Measurements from ENCODE around the gene APBA3. TPM values are rescaled to one million over a fixed set of nuclear protein-coding genes. Genes with fewer than 3 reads are reported as not detected.
A peak's percentile ranks its signal among the peaks of the same experiment; 100 is the strongest.
"Not testable (repeated sequence)": the region's sequence is repeated elsewhere in the genome, so short reads cannot be mapped to it uniquely, and the experiment has no call there.

The APBA3 gene
- total RNA-seq, 1 donor from 2014 or later = 50.0 TPM

GRCh38 chr19:3762501-3763459 lies 1.3 kb upstream of the APBA3 start, which contains the start of gene MRPL54:
Gene MRPL54 (plus strand): TSS chr19:3762682. CDS start chr19:3762701, 19 bp downstream.
- intact Hi-C loops (cut with micrococcal nuclease) = loop anchor here (2.0 to 10.0 kb wide), 4 partner anchors 50 to 575 kb away; partner anchors contain the start of genes ANKRD24, EEF2, NCLN and SIRT6
- Mint-ChIP-seq H3K4me1 (ENCODE audit: low read depth) (peaks cover 16% of the 10 kb centered on the region), H3K9me3 (no peaks in the 10 kb centered on the region), H3K27me3 (ENCODE audit: low read depth) (no peaks in the 10 kb centered on the region), H3K4me3 (ENCODE audit: low read depth) (peak within 1 kb of the TSS; percentile 100), H3K27ac (peak within 1 kb of the TSS; percentile 99), H3K36me3 (ENCODE audit: low read depth) (peaks cover 31% of the 10 kb centered on the region)
- DNase-seq (ENCODE audit: low spot score) = peak; percentile 100

DNA sequence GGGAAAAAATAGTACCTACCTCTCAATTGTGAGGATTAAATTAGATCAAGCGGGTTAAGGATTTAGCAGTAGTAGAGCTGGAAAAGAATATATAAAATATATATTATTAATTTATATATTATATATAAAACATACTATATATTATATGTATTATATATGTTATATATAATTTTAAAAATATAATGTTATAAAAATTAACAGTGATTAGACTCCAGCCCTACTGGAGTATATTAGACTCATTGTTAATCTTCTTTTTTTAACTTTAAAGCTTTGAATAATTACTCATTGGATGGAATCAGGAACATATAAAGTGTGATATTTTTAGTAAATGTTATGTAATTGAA lies 610 bp upstream of the APBA3 start:
- Mint-ChIP-seq H3K9me3 (no peaks in the 10 kb centered on the region), H3K4me3 (ENCODE audit: low read depth) (peak overlapping the region; percentile 100), H3K27me3 (ENCODE audit: low read depth) (no peaks in the 10 kb centered on the region), H3K4me1 (ENCODE audit: low read depth) (peaks cover 16% of the 10 kb centered on the region), H3K27ac (peak overlapping the region; percentile 99), H3K36me3 (ENCODE audit: low read depth) (peaks cover 31% of the 10 kb centered on the region)
- intact Hi-C loops (cut with micrococcal nuclease) = loop anchor here (2.0 to 10.0 kb wide), 4 partner anchors 51 to 575 kb away; partner anchors contain the start of genes ANKRD24, EEF2, NCLN and SIRT6
- no peak for DNase-seq (ENCODE audit: low spot score)

DNA sequence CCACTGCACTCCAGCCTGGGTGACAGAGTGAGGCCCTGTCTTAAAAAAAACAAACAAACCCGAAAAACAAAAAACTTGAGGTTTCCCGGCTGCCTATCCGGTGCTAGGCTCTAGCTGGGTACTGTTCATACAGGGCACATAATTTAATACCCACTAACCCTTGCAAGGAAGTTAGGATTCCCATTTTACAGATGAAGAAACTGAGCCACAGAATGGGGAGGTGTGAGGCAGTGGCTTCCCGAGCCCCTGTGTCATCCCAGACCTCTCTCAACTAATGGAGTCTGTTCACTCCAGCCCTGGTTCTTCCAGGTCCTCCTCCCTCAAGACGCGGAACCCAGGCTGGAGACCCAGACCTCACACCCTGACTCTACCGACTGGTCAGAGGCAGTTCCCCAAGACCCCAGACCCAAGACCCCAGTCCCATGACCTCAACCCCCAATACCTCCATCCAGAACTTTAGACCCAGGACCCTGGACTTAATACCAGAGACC lies 576 bp downstream of the APBA3 start:
- no peaks in the 10 kb centered on the region for H3K9me3 Mint-ChIP-seq
- H3K27ac Mint-ChIP-seq = peak overlapping the region; percentile 95
- H3K4me3 Mint-ChIP-seq (ENCODE audit: low read depth) = peak overlapping the region; percentile 100
- peaks cover 28% of the 10 kb centered on the region for H3K36me3 Mint-ChIP-seq (ENCODE audit: low read depth)
- no peak for DNase-seq (ENCODE audit: low spot score)
- intact Hi-C loops (cut with micrococcal nuclease) = loop anchor here (5.0 to 10.0 kb wide), 3 partner anchors 224 to 574 kb away; partner anchors contain the start of genes ANKRD24, EEF2, NCLN and SIRT6
- H3K27me3 Mint-ChIP-seq (ENCODE audit: low read depth) = no peaks in the 10 kb centered on the region
- peaks cover 14% of the 10 kb centered on the region for H3K4me1 Mint-ChIP-seq (ENCODE audit: low read depth)

DNA sequence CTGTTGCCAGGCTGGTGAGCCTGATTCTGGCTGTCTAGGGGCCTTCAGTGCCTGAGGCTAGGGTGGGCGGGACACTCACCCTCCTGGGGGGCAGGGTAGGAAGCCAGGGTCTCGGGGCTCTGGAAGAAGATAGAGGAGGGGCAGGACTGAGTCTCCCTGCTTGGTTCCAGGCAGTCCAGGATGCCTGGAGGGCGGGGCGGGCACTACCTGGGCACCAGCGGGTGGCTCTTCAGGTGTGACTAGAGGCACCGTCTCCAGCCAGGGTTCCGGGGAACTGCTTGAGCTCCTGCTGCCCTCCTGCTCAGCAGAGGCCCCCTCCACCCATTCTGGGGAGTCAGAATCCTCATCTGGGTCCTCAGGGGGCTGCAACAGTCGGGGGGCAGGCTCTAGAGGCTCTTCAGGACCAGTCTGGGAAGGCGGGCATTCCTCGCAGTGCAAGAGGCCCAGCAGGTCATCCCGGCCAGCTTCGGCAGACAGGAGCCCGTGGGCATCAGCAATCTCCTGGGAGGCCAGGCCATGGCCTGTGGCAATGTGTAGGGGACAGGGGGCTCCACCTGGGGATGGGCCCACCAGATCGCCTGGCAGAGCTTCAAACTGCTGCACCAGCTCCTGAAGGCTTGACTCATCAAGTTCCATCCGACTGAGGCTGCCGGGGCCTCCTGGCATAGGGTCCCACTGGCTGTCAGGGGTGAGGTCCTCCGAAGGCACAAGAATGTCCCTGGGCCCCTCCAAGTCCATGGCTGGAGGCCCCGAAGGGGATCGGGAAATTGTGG lies 1.8 kb downstream of the APBA3 start:
- Mint-ChIP-seq H3K4me1 (ENCODE audit: low read depth) (peaks cover 19% of the 10 kb centered on the region), H3K9me3 (no peaks in the 10 kb centered on the region)
- no peak for DNase-seq (ENCODE audit: low spot score)

DNA sequence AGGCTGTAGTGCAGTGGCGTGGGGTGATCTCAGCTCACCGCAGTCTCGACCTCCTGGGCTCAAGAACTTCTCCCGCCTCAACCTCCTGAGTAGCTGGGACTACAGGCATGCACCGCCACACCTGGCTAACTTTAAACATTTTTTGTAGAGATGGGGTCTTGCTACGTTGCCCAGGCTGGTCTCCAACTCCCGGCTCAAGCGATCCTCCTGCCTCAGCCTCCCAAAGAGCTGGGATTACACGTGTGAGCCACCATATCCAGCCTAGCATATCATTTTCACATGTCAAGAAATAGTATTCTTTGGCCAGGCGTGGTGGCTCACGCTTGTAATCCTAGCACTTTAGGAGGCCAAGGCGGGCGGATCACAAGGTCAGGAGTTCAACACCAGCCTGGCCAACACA lies 3.2 kb downstream of the APBA3 start:
- H3K4me3 Mint-ChIP-seq (ENCODE audit: low read depth); DNase-seq (ENCODE audit: low spot score); H3K27ac Mint-ChIP-seq; H3K9me3 Mint-ChIP-seq; H3K27me3 Mint-ChIP-seq (ENCODE audit: low read depth); intact Hi-C loops (cut with micrococcal nuclease): not testable (repeated sequence)
- Mint-ChIP-seq H3K36me3 (ENCODE audit: low read depth) (peaks cover 42% of the 10 kb centered on the region), H3K4me1 (ENCODE audit: low read depth) (peaks cover 18% of the 10 kb centered on the region)

More for the DNA sequence above, 1.8 kb downstream of the APBA3 start:
- H3K36me3 Mint-ChIP-seq (ENCODE audit: low read depth) = peaks cover 36% of the 10 kb centered on the region
- intact Hi-C loops (cut with micrococcal nuclease) = loop anchor here (5.0 to 10.0 kb wide), 3 partner anchors 225 to 572 kb away; partner anchors contain the start of genes ANKRD24, EEF2, NCLN and SIRT6
- H3K27me3 Mint-ChIP-seq (ENCODE audit: low read depth) = no peaks in the 10 kb centered on the region
- no peak overlapping the region for H3K27ac Mint-ChIP-seq
- H3K4me3 Mint-ChIP-seq (ENCODE audit: low read depth) = peak overlapping the region; percentile 100

- H3K4me3 Mint-ChIP-seq (ENCODE audit: low read depth); H3K9me3 Mint-ChIP-seq; intact Hi-C loops (cut with micrococcal nuclease); H3K27ac Mint-ChIP-seq; DNase-seq (ENCODE audit: low spot score); H3K27me3 Mint-ChIP-seq (ENCODE audit: low read depth): not testable (repeated sequence)
- Mint-ChIP-seq H3K36me3 (ENCODE audit: low read depth) (peaks cover 39% of the 10 kb centered on the region), H3K4me1 (ENCODE audit: low read depth) (peaks cover 12% of the 10 kb centered on the region)
Observed at GRCh38 chr19:3757705-3758104, 3.8 kb downstream of the APBA3 start.

- no peaks in the 10 kb centered on the region for H3K9me3 Mint-ChIP-seq
- peaks cover 48% of the 10 kb centered on the region for H3K36me3 Mint-ChIP-seq (ENCODE audit: low read depth)
- no peaks in the 10 kb centered on the region for H3K27me3 Mint-ChIP-seq (ENCODE audit: low read depth)
- H3K4me1 Mint-ChIP-seq (ENCODE audit: low read depth) = peaks cover 7% of the 10 kb centered on the region
- H3K4me3 Mint-ChIP-seq (ENCODE audit: low read depth) = no peak overlapping the region
- no peak overlapping the region for H3K27ac Mint-ChIP-seq
- intact Hi-C loops (cut with micrococcal nuclease) = no loop called here
- no peak for DNase-seq (ENCODE audit: low spot score)
Observed at GRCh38 chr19:3753631-3754410, 7.7 kb downstream of the APBA3 start.

DNA sequence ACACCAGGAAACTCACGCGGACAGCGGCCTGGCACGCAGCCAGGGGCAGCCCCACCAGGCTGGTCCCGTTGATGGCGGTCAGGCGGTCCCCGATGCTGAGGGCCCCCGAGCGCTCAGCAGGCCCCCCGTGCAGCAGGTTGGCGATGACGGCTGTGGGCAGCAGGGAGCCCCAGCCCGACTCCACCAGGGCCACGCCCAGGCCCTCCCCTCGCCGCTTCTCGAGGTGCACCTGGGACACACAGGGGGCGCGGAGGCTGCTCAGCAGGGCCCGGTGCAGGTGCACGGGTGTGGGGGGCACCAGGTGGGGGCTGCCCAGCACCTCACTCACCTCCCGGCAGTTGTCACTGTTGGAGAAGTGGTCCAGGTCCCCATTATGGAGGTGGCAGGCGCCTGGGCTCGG lies 9.0 kb downstream of the APBA3 start:
- Mint-ChIP-seq H3K9me3 (no peaks in the 10 kb centered on the region), H3K36me3 (ENCODE audit: low read depth) (peaks cover 48% of the 10 kb centered on the region)

GRCh38 chr19:3751236-3751635 lies 10.3 kb downstream of the APBA3 start:
- no peak for DNase-seq (ENCODE audit: low spot score)
- peaks cover 45% of the 10 kb centered on the region for H3K36me3 Mint-ChIP-seq (ENCODE audit: low read depth)
- intact Hi-C loops (cut with micrococcal nuclease) = no loop called here
- H3K27me3 Mint-ChIP-seq (ENCODE audit: low read depth) = no peaks in the 10 kb centered on the region
- no peak overlapping the region for H3K27ac Mint-ChIP-seq
- H3K4me1 Mint-ChIP-seq (ENCODE audit: low read depth) = peaks cover 5% of the 10 kb centered on the region
- no peak overlapping the region for H3K4me3 Mint-ChIP-seq (ENCODE audit: low read depth)
- no peaks in the 10 kb centered on the region for H3K9me3 Mint-ChIP-seq

More for the DNA sequence above, 9.0 kb downstream of the APBA3 start:
- H3K4me3 Mint-ChIP-seq (ENCODE audit: low read depth) = no peak overlapping the region
- no peak overlapping the region for H3K27ac Mint-ChIP-seq
- H3K27me3 Mint-ChIP-seq (ENCODE audit: low read depth) = no peaks in the 10 kb centered on the region
- intact Hi-C loops (cut with micrococcal nuclease) = no loop called here
- peaks cover 7% of the 10 kb centered on the region for H3K4me1 Mint-ChIP-seq (ENCODE audit: low read depth)
- no peak for DNase-seq (ENCODE audit: low spot score)

GRCh38 chr19:3750211-3750610 lies 11.3 kb downstream of the APBA3 start:
- H3K9me3 Mint-ChIP-seq = no peaks in the 10 kb centered on the region
- no peaks in the 10 kb centered on the region for H3K27me3 Mint-ChIP-seq (ENCODE audit: low read depth)

DNA sequence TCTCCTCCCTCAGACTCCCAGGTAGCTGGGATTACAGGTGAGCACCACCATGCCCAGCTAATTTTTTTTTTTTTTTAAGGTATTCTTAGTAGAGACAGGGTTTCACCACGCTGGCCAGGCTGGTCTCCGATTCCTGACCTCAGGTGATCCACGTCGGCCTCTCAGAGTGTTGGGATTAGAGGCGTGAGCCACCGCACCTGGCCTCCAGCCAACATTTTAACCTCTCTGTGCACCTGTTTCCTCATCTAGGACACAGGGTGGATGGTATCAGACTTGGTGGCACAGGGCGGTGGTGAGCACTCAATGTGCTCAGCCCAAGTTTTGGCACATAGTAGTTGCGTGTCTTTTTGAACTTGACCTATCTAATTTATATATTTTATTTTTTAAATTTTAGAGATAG lies 12.5 kb downstream of the APBA3 start:
- DNase-seq (ENCODE audit: low spot score) = no peak
- Mint-ChIP-seq H3K36me3 (ENCODE audit: low read depth) (peaks cover 30% of the 10 kb centered on the region), H3K4me3 (ENCODE audit: low read depth) (no peak overlapping the region), H3K9me3 (no peaks in the 10 kb centered on the region), H3K27me3 (ENCODE audit: low read depth) (no peaks in the 10 kb centered on the region), H3K4me1 (ENCODE audit: low read depth) (no peaks in the 10 kb centered on the region), H3K27ac (no peak overlapping the region)
- intact Hi-C loops (cut with micrococcal nuclease) = no loop called here

More at GRCh38 chr19:3750211-3750610, 11.3 kb downstream of the APBA3 start:
- no peak for DNase-seq (ENCODE audit: low spot score)
- H3K4me3 Mint-ChIP-seq (ENCODE audit: low read depth) = no peak overlapping the region
- no peak overlapping the region for H3K27ac Mint-ChIP-seq
- H3K4me1 Mint-ChIP-seq (ENCODE audit: low read depth) = peaks cover 3% of the 10 kb centered on the region
- intact Hi-C loops (cut with micrococcal nuclease) = no loop called here
- H3K36me3 Mint-ChIP-seq (ENCODE audit: low read depth) = peaks cover 40% of the 10 kb centered on the region

All from activated T-helper 2 cell treated with anti-CD3 and anti-CD28 coated beads, Interferon-gamma antibody, Interleukin-2, Interleukin-4, amounts not matched to agents 10 μg/mL and 5 μg/mL and 100 μg/mL, durations not matched to agents 14 hours and 24 hours and 36 hours (primary cell).